Measurements from ENCODE around the gene THRB. TPM values are rescaled to one million over a fixed set of nuclear protein-coding genes. Genes with fewer than 3 reads are reported as not detected.
A peak's percentile ranks its signal among the peaks of the same experiment; 100 is the strongest.

THRB gene
- total RNA-seq, 1 donor from 2014 or later = 22.8 TPM

- no peak overlapping the region for H3K27ac ChIP-seq
- peaks cover 10% of the 10 kb centered on the region for H3K4me1 ChIP-seq
- intact Hi-C loops (cut with DNase I) = no loop called here
- TF ChIP-seq CTCF (IDR thresholded peaks at IDR 0.05) = no peak
- no peak for TF ChIP-seq POLR2A (IDR thresholded peaks at IDR 0.05)
- no peak for TF ChIP-seq POLR2AphosphoS5 (IDR thresholded peaks at IDR 0.05; ENCODE audit: insufficient read depth in 1 of 2, low read depth in 1 of 2)
- DNase-seq (ENCODE audit: extremely low spot score in 2 of 2) = no peak
- no peak overlapping the region for H3K4me3 ChIP-seq
- H3K27me3 ChIP-seq = no peaks in the 10 kb centered on the region
- no peaks in the 10 kb centered on the region for H3K9me3 ChIP-seq
- no peaks in the 10 kb centered on the region for H3K36me3 ChIP-seq
Observed at GRCh38 chr3:24270744-24271143, 223.9 kb downstream of the THRB start.

DNA sequence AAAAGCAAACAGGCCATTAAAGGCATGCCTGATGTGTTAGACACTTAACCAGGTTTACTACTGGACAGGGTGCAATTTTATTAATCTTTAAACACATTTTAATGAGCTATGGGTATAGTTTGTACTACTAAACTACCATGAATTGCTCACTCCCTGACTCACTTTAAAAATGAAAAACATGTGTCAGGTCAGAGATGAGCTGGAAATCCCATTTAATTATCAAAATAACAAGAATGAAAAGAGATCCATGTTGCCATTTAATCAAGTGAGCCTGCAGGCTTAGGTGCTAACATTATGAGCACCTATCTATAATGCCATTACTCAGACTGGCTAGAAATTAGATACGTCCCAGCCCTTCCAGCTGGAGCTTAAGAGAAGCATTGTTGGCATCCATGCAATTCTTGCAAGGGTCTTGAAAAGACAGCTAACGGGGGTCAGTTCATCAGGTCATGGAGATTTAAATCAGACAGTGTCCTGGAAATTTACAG, 224.4 kb downstream of the THRB start:
- H3K4me3 ChIP-seq = no peak overlapping the region
- H3K27me3 ChIP-seq = no peaks in the 10 kb centered on the region
- H3K4me1 ChIP-seq = peaks cover 10% of the 10 kb centered on the region
- DNase-seq (ENCODE audit: extremely low spot score in 2 of 2) = no peak
- no peak for TF ChIP-seq POLR2AphosphoS5 (IDR thresholded peaks at IDR 0.05; ENCODE audit: insufficient read depth in 1 of 2, low read depth in 1 of 2)
- TF ChIP-seq CTCF (IDR thresholded peaks at IDR 0.05) = no peak
- TF ChIP-seq POLR2A (IDR thresholded peaks at IDR 0.05) = no peak
- H3K36me3 ChIP-seq = no peaks in the 10 kb centered on the region
- H3K27ac ChIP-seq = no peak overlapping the region
- intact Hi-C loops (cut with DNase I) = no loop called here
- no peaks in the 10 kb centered on the region for H3K9me3 ChIP-seq

DNA sequence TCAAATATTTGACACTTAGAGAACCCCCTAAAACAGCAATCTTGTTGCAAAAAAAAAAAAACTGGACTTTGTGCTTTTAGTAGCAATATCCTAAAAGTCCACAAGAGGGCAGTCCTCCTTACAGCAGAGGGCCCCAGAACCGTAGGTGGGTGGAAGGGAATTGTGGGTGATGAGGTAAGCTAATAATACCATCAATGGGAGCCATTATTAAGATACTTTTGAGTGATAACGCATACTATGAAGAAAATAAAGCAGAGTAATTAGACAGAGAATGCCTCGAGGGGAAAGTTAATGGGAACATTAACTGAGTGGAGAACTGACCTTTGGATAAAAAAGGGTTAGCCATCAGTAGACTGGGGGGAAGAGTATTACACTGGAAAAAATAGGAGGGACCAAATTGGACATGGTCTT, 229.9 kb downstream of the THRB start:
- H3K4me3 ChIP-seq = no peak overlapping the region
- TF ChIP-seq CTCF (IDR thresholded peaks at IDR 0.05) (peak; percentile 26 to 69 (median 43)), POLR2A (IDR thresholded peaks at IDR 0.05) (no peak), POLR2AphosphoS5 (IDR thresholded peaks at IDR 0.05; ENCODE audit: insufficient read depth in 1 of 2, low read depth in 1 of 2) (no peak)
- no peak overlapping the region for H3K27ac ChIP-seq
- intact Hi-C loops (cut with DNase I) = loop anchor here (10.0 kb wide), 1 partner anchor 230 kb away; the partner anchor contains the start of gene THRB
- no peaks in the 10 kb centered on the region for H3K36me3 ChIP-seq
- DNase-seq (ENCODE audit: extremely low spot score in 2 of 2) = no peak
- H3K4me1 ChIP-seq = no peaks in the 10 kb centered on the region
- H3K9me3 ChIP-seq = no peaks in the 10 kb centered on the region
- no peaks in the 10 kb centered on the region for H3K27me3 ChIP-seq

GRCh38 chr3:24264011-24264410, 230.6 kb downstream of the THRB start:
- intact Hi-C loops (cut with DNase I) = loop anchor here (10.0 kb wide), 1 partner anchor 231 kb away; the partner anchor contains the start of gene THRB
- Histone ChIP-seq H3K9me3 (no peaks in the 10 kb centered on the region), H3K36me3 (no peaks in the 10 kb centered on the region), H3K27ac (no peak overlapping the region), H3K4me3 (no peak overlapping the region), H3K27me3 (no peaks in the 10 kb centered on the region), H3K4me1 (no peaks in the 10 kb centered on the region)
- no peak for DNase-seq (ENCODE audit: extremely low spot score in 2 of 2)
- TF ChIP-seq CTCF (IDR thresholded peaks at IDR 0.05) = no peak
- no peak for TF ChIP-seq POLR2AphosphoS5 (IDR thresholded peaks at IDR 0.05; ENCODE audit: insufficient read depth in 1 of 2, low read depth in 1 of 2)
- TF ChIP-seq POLR2A (IDR thresholded peaks at IDR 0.05) = no peak

- DNase-seq (ENCODE audit: extremely low spot score in 2 of 2) = no peak
- intact Hi-C loops (cut with DNase I) = loop anchor here (10.0 kb wide), 1 partner anchor 232 kb away; the partner anchor contains the start of gene THRB
- Histone ChIP-seq H3K27me3 (no peaks in the 10 kb centered on the region), H3K9me3 (no peaks in the 10 kb centered on the region), H3K27ac (no peak overlapping the region), H3K4me3 (no peak overlapping the region), H3K36me3 (no peaks in the 10 kb centered on the region), H3K4me1 (no peaks in the 10 kb centered on the region)
- no peak for TF ChIP-seq CTCF (IDR thresholded peaks at IDR 0.05)
Observed at GRCh38 chr3:24263069-24263668, 231.5 kb downstream of the THRB start.

Data from vagina (tissue), 2 donors.